ENCODE measurements around the gene SORL1.
A peak's percentile ranks its signal among the peaks of the same experiment; 100 is the strongest.

The SORL1 gene

GRCh38 chr11:121441521-121441920 lies 10.6 kb upstream of the SORL1 start:
- Mint-ChIP-seq H3K27me3 (no peaks in the 10 kb centered on the region), H3K36me3 (ENCODE audit: low read depth) (peaks cover 14% of the 10 kb centered on the region), H3K4me1 (ENCODE audit: low read depth) (peaks cover 46% of the 10 kb centered on the region), H3K9me3 (no peaks in the 10 kb centered on the region), H3K4me3 (no peak overlapping the region), H3K27ac (no peak overlapping the region)

- H3K27ac Mint-ChIP-seq: no peak overlapping the region
- H3K4me3 Mint-ChIP-seq: no peak overlapping the region
- no peaks in the 10 kb centered on the region for H3K9me3 Mint-ChIP-seq
- H3K36me3 Mint-ChIP-seq (ENCODE audit: low read depth): peaks cover 14% of the 10 kb centered on the region
- H3K27me3 Mint-ChIP-seq: no peaks in the 10 kb centered on the region
- H3K4me1 Mint-ChIP-seq (ENCODE audit: low read depth): peaks cover 49% of the 10 kb centered on the region
These were observed 8.3 kb upstream of the SORL1 start for GRCh38 chr11:121443688-121444275.

- Mint-ChIP-seq H3K9me3 (no peaks in the 10 kb centered on the region), H3K27me3 (no peaks in the 10 kb centered on the region), H3K4me3 (no peak overlapping the region), H3K36me3 (ENCODE audit: low read depth) (peaks cover 14% of the 10 kb centered on the region), H3K4me1 (ENCODE audit: low read depth) (peaks cover 56% of the 10 kb centered on the region), H3K27ac (peak overlapping the region; percentile 51)
These were observed 7.6 kb upstream of the SORL1 start for GRCh38 chr11:121444526-121444925.

- no peaks in the 10 kb centered on the region for H3K27me3 Mint-ChIP-seq
- peak overlapping the region; percentile 27 for H3K4me3 Mint-ChIP-seq
- peaks cover 14% of the 10 kb centered on the region for H3K36me3 Mint-ChIP-seq (ENCODE audit: low read depth)
- peak overlapping the region; percentile 74 for H3K27ac Mint-ChIP-seq
- H3K9me3 Mint-ChIP-seq: no peaks in the 10 kb centered on the region
- H3K4me1 Mint-ChIP-seq (ENCODE audit: low read depth): peaks cover 63% of the 10 kb centered on the region
These were observed 6.9 kb upstream of the SORL1 start for GRCh38 chr11:121445071-121445768.

GRCh38 chr11:121446752-121447156 lies 5.4 kb upstream of the SORL1 start:
- Mint-ChIP-seq H3K27ac (peak overlapping the region; percentile 74), H3K9me3 (no peaks in the 10 kb centered on the region), H3K4me1 (ENCODE audit: low read depth) (peaks cover 78% of the 10 kb centered on the region), H3K27me3 (no peaks in the 10 kb centered on the region), H3K36me3 (ENCODE audit: low read depth) (peaks cover 14% of the 10 kb centered on the region), H3K4me3 (no peak overlapping the region)

- no peaks in the 10 kb centered on the region for H3K27me3 Mint-ChIP-seq
- peaks cover 14% of the 10 kb centered on the region for H3K36me3 Mint-ChIP-seq (ENCODE audit: low read depth)
- H3K4me3 Mint-ChIP-seq: peak overlapping the region; percentile 27
- H3K4me1 Mint-ChIP-seq (ENCODE audit: low read depth): peaks cover 84% of the 10 kb centered on the region
- H3K27ac Mint-ChIP-seq: peak overlapping the region; percentile 85
- no peaks in the 10 kb centered on the region for H3K9me3 Mint-ChIP-seq
These were observed 4.1 kb upstream of the SORL1 start for GRCh38 chr11:121448011-121448410.

- Mint-ChIP-seq H3K4me3 (peak overlapping the region; percentile 27), H3K36me3 (ENCODE audit: low read depth) (peaks cover 14% of the 10 kb centered on the region), H3K27ac (peak overlapping the region; percentile 85), H3K4me1 (ENCODE audit: low read depth) (peaks cover 89% of the 10 kb centered on the region), H3K9me3 (no peaks in the 10 kb centered on the region), H3K27me3 (no peaks in the 10 kb centered on the region)
These were observed 3.6 kb upstream of the SORL1 start for GRCh38 chr11:121448431-121448941.

GRCh38 chr11:121449123-121449522 lies 3.0 kb upstream of the SORL1 start:
- Mint-ChIP-seq H3K36me3 (ENCODE audit: low read depth) (peaks cover 14% of the 10 kb centered on the region), H3K27ac (peak overlapping the region; percentile 85), H3K27me3 (no peaks in the 10 kb centered on the region), H3K4me3 (peak overlapping the region; percentile 55), H3K4me1 (ENCODE audit: low read depth) (peaks cover 91% of the 10 kb centered on the region), H3K9me3 (no peaks in the 10 kb centered on the region)

- no peaks in the 10 kb centered on the region for H3K27me3 Mint-ChIP-seq
- H3K4me1 Mint-ChIP-seq (ENCODE audit: low read depth): peaks cover 91% of the 10 kb centered on the region
- peaks cover 13% of the 10 kb centered on the region for H3K36me3 Mint-ChIP-seq (ENCODE audit: low read depth)
- no peaks in the 10 kb centered on the region for H3K9me3 Mint-ChIP-seq
- peak overlapping the region; percentile 85 for H3K27ac Mint-ChIP-seq
- H3K4me3 Mint-ChIP-seq: peak overlapping the region; percentile 55
These were observed 2.5 kb upstream of the SORL1 start for GRCh38 chr11:121449626-121450025.

- no peaks in the 10 kb centered on the region for H3K9me3 Mint-ChIP-seq
- H3K27me3 Mint-ChIP-seq: no peaks in the 10 kb centered on the region
- peak overlapping the region; percentile 64 for H3K27ac Mint-ChIP-seq
- peak overlapping the region; percentile 81 for H3K4me3 Mint-ChIP-seq
- peaks cover 91% of the 10 kb centered on the region for H3K4me1 Mint-ChIP-seq (ENCODE audit: low read depth)
- peaks cover 8% of the 10 kb centered on the region for H3K36me3 Mint-ChIP-seq (ENCODE audit: low read depth)
These were observed 1.7 kb upstream of the SORL1 start for GRCh38 chr11:121450401-121450800.

GRCh38 chr11:121451178-121451985 lies 732 bp upstream of the SORL1 start:
- Mint-ChIP-seq H3K4me3 (peak overlapping the region; percentile 81), H3K4me1 (ENCODE audit: low read depth) (peaks cover 91% of the 10 kb centered on the region), H3K27me3 (no peaks in the 10 kb centered on the region), H3K9me3 (no peaks in the 10 kb centered on the region), H3K27ac (peak overlapping the region; percentile 64), H3K36me3 (ENCODE audit: low read depth) (peaks cover 7% of the 10 kb centered on the region)

- H3K4me3 Mint-ChIP-seq: peak within 1 kb of the TSS; percentile 98
- H3K36me3 Mint-ChIP-seq (ENCODE audit: low read depth): peaks cover 9% of the 10 kb centered on the region
- no peaks in the 10 kb centered on the region for H3K9me3 Mint-ChIP-seq
- no peaks in the 10 kb centered on the region for H3K27me3 Mint-ChIP-seq
- peak within 1 kb of the TSS; percentile 99 for H3K27ac Mint-ChIP-seq
- peaks cover 93% of the 10 kb centered on the region for H3K4me1 Mint-ChIP-seq (ENCODE audit: low read depth)
These were observed 566 bp downstream of the SORL1 start, which contains the start of gene SORL1-AS1 for GRCh38 chr11:121452609-121453150. Gene SORL1-AS1 (minus strand): TSS chr11:121452967.

- Mint-ChIP-seq H3K9me3 (no peaks in the 10 kb centered on the region), H3K36me3 (ENCODE audit: low read depth) (peaks cover 14% of the 10 kb centered on the region), H3K27me3 (no peaks in the 10 kb centered on the region), H3K4me3 (peak overlapping the region; percentile 98), H3K27ac (peak overlapping the region; percentile 99), H3K4me1 (ENCODE audit: low read depth) (peaks cover 93% of the 10 kb centered on the region)
These were observed 1.6 kb downstream of the SORL1 start for GRCh38 chr11:121453589-121454299.

GRCh38 chr11:121455115-121455514 lies 3.0 kb downstream of the SORL1 start:
- H3K27ac Mint-ChIP-seq: peak overlapping the region; percentile 99
- H3K36me3 Mint-ChIP-seq (ENCODE audit: low read depth): peaks cover 16% of the 10 kb centered on the region
- H3K4me3 Mint-ChIP-seq: peak overlapping the region; percentile 98
- H3K4me1 Mint-ChIP-seq (ENCODE audit: low read depth): peaks cover 93% of the 10 kb centered on the region
- H3K27me3 Mint-ChIP-seq: no peaks in the 10 kb centered on the region
- no peaks in the 10 kb centered on the region for H3K9me3 Mint-ChIP-seq

All from stimulated activated naive CD8-positive, alpha-beta T cell treated with anti-CD3 and anti-CD28 coated beads, Interleukin-15, Interleukin-2, amounts not matched to agents 100 ng/mL and 50 ng/mL, for 24 hours (primary cell).